ENCODE measurements around the gene FOXN3.

Gene FOXN3

DNA sequence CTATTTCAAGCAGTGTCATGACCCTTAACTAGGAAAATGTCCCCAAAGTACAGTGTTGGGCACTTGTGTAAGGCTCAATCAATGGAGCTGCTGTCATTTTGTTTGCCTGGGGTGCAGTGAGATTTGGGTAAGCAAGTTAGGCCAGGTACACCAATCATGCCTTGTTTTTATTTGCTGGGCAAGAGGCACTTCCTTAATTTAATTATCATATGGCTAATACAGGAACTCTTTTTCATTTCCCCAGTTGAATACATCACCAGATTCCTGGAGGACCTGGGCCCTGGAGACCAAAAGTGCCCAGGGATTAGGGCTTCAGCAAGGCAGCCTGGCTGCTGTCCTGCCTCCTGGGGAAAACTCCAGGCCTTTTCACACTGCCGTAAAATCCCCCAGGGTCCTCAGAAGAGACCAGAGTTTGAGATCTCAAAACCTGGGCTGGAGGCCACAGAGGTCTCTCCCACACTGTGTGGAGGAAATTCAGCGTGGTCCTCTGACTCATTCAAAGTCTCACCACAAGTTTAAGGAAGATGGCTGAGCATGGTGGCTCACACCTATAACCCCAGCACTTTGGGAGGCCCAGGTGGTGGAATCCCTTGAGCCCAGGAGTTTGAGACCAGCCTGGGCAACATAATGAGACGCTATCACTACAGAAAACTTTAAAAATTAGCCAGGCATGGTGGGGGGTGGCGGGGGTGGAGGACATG is 28.4 kb upstream of the FOXN3 start:
- Histone ChIP-seq H3K27ac (ENCODE audit: low read depth, low read length) (peak overlapping the region; percentile 51), H3K4me2 (ENCODE audit: low read length) (no peak overlapping the region), H4K8ac (ENCODE audit: low read depth, low read length) (no peak overlapping the region), H3K4ac (ENCODE audit: low read depth, low read length) (peak overlapping the region; percentile 95), H2AK5ac (ENCODE audit: low read length) (peak overlapping the region; percentile 85), H3K36me3 (ENCODE audit: control insufficient read depth, insufficient read depth, low read length) (no peaks in the 10 kb centered on the region), H2BK15ac (replicated peaks; ENCODE audit: low read depth) (peak overlapping the region; percentile 1), H2BK120ac (ENCODE audit: low read depth, low read length) (peak overlapping the region; percentile 62), H3K56ac (ENCODE audit: low read length) (peak overlapping the region; percentile 38), H4K5ac (ENCODE audit: low read length) (no peak overlapping the region), H3K79me1 (ENCODE audit: low read length) (peaks cover 1% of the 10 kb centered on the region), H3K4me1 (ENCODE audit: control insufficient read depth, low read depth, low read length) (peaks cover 20% of the 10 kb centered on the region), H3K23ac (ENCODE audit: low read length) (no peak overlapping the region), H3K27me3 (ENCODE audit: insufficient read depth, low read length, poor library complexity) (no peaks in the 10 kb centered on the region), H3K4me3 (ENCODE audit: low read length) (no peak overlapping the region), H3K79me2 (ENCODE audit: control insufficient read depth, insufficient read depth, low read length) (no peaks in the 10 kb centered on the region), H2BK5ac (ENCODE audit: low read length) (peak overlapping the region; percentile 42), H3K18ac (ENCODE audit: low read length) (peak overlapping the region; percentile 85), H3K9ac (ENCODE audit: low read length) (no peak overlapping the region)
- DNase-seq, result no peak
- no CpG with 5 or more reads among the region's 4 CpGs for WGBS (ENCODE audit: extremely low coverage, insufficient coverage, low lambda C conversion rate)

DNA sequence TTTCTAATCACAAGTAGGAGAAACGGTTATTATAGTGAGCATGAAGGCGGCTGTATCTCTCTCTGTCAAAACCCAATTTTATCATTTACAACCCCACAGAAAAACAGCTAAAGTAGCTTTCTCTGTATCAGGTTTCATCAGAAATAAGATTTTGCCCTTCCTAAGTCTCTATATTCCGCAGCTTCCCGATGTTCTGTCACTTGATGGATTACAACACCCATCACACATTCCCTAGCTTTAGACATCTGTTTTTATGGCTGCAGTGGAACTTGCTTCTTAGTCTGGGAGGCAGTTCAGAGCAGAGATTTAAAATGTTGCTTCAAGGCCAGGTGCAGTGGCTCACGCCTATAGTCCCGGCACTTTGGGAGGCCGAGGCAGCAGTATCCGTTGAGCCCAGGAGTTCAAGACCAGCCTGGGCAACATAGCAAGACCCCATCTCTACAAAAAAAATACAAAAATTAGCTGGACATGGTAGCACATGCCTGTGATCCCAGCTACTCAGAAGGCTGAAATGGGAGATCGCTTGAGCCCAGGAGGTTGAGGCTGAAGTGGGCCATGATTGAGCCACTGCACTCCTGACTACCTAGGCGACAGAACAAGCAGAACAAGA is 27.6 kb upstream of the FOXN3 start:
- Histone ChIP-seq H3K4me2 (ENCODE audit: low read length) (no peak overlapping the region), H4K8ac (ENCODE audit: low read depth, low read length) (no peak overlapping the region), H3K18ac (ENCODE audit: low read length) (peak overlapping the region; percentile 20), H2AK5ac (ENCODE audit: low read length) (no peak overlapping the region), H3K9ac (ENCODE audit: low read length) (no peak overlapping the region), H3K4me1 (ENCODE audit: control insufficient read depth, low read depth, low read length) (peaks cover 19% of the 10 kb centered on the region), H3K4ac (ENCODE audit: low read depth, low read length) (no peak overlapping the region), H3K23ac (ENCODE audit: low read length) (no peak overlapping the region), H3K36me3 (ENCODE audit: control insufficient read depth, insufficient read depth, low read length) (no peaks in the 10 kb centered on the region), H3K56ac (ENCODE audit: low read length) (no peak overlapping the region), H3K27ac (ENCODE audit: low read depth, low read length) (no peak overlapping the region), H4K5ac (ENCODE audit: low read length) (no peak overlapping the region), H2BK120ac (ENCODE audit: low read depth, low read length) (peak overlapping the region; percentile 62), H3K27me3 (ENCODE audit: insufficient read depth, low read length, poor library complexity) (no peaks in the 10 kb centered on the region), H2BK15ac (replicated peaks; ENCODE audit: low read depth) (no peak overlapping the region), H3K79me1 (ENCODE audit: low read length) (peaks cover 1% of the 10 kb centered on the region), H3K79me2 (ENCODE audit: control insufficient read depth, insufficient read depth, low read length) (no peaks in the 10 kb centered on the region), H2BK5ac (ENCODE audit: low read length) (no peak overlapping the region), H3K4me3 (ENCODE audit: low read length) (no peak overlapping the region)
- DNase-seq, result no peak
- WGBS (ENCODE audit: extremely low coverage, insufficient coverage, low lambda C conversion rate), result no CpG with 5 or more reads among the region's 10 CpGs

DNA sequence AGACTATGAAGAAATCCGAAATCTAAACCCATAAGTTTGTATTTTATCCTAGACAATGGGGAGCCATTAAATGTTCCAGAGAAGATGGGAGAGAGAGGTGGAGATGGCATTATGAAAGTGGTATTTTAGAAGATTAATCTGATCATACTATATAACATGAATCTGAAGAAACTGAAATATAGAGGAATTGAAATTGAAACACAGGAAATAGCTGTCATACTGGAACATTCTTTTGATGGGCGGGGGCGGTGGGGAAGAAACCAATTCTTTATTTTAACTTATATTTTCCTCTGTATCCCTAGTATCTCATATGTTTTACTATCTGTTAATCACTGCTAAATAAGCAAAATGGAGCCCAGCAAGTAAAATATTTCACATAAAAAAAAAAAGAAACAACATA is 27.0 kb upstream of the FOXN3 start:
- Histone ChIP-seq H3K9ac (ENCODE audit: low read length) (no peak overlapping the region), H3K27ac (ENCODE audit: low read depth, low read length) (no peak overlapping the region), H4K8ac (ENCODE audit: low read depth, low read length) (no peak overlapping the region), H3K56ac (ENCODE audit: low read length) (no peak overlapping the region), H3K4me3 (ENCODE audit: low read length) (no peak overlapping the region), H3K23ac (ENCODE audit: low read length) (no peak overlapping the region), H3K79me1 (ENCODE audit: low read length) (peaks cover 1% of the 10 kb centered on the region), H3K4ac (ENCODE audit: low read depth, low read length) (no peak overlapping the region), H3K4me2 (ENCODE audit: low read length) (no peak overlapping the region), H3K27me3 (ENCODE audit: insufficient read depth, low read length, poor library complexity) (no peaks in the 10 kb centered on the region), H2AK5ac (ENCODE audit: low read length) (no peak overlapping the region), H3K18ac (ENCODE audit: low read length) (no peak overlapping the region), H3K4me1 (ENCODE audit: control insufficient read depth, low read depth, low read length) (peaks cover 13% of the 10 kb centered on the region), H3K36me3 (ENCODE audit: control insufficient read depth, insufficient read depth, low read length) (no peaks in the 10 kb centered on the region), H2BK15ac (replicated peaks; ENCODE audit: low read depth) (no peak overlapping the region), H3K79me2 (ENCODE audit: control insufficient read depth, insufficient read depth, low read length) (no peaks in the 10 kb centered on the region), H2BK5ac (ENCODE audit: low read length) (no peak overlapping the region), H4K5ac (ENCODE audit: low read length) (no peak overlapping the region), H2BK120ac (ENCODE audit: low read depth, low read length) (no peak overlapping the region)
- WGBS (ENCODE audit: extremely low coverage, insufficient coverage, low lambda C conversion rate), result no CpG with 5 or more reads among the region's 3 CpGs
- no peak for DNase-seq

DNA sequence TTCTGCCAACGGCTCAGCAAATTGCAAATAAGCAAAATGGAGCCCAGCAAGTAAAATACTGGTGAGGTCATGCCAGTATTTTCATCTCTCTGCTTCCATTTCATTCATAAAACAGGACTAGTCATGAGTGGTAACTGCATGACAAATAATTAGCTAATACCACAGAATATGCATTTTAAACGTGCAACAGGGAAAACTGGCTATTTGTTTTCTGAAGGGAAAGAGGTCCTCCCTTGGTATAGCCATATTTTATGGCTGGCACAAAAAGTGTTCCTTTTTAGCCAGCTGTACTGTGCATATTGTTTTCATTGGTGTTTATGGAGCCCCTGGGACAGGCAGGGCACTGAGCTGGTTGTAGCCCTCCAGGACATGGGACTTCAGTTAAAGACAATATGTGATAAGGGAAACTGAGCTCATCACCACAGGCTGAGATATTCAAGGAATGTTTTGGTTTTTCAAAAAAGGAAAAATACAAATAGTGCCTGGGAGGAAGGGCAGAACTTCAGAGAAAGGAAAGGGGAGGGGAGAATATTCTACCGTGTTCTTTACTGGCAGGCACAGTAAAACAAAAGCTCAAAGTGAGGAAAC is 26.1 kb upstream of the FOXN3 start:
- peak; percentile 72 for DNase-seq
- Histone ChIP-seq H2BK5ac (ENCODE audit: low read length) (no peak overlapping the region), H3K36me3 (ENCODE audit: control insufficient read depth, insufficient read depth, low read length) (no peaks in the 10 kb centered on the region), H3K4me2 (ENCODE audit: low read length) (no peak overlapping the region), H3K56ac (ENCODE audit: low read length) (no peak overlapping the region), H3K79me1 (ENCODE audit: low read length) (peaks cover 1% of the 10 kb centered on the region), H3K18ac (ENCODE audit: low read length) (peak overlapping the region; percentile 82), H3K27ac (ENCODE audit: low read depth, low read length) (peak overlapping the region; percentile 77), H3K9ac (ENCODE audit: low read length) (no peak overlapping the region), H3K27me3 (ENCODE audit: insufficient read depth, low read length, poor library complexity) (no peaks in the 10 kb centered on the region), H3K23ac (ENCODE audit: low read length) (no peak overlapping the region), H2BK120ac (ENCODE audit: low read depth, low read length) (peak overlapping the region; percentile 35), H3K4me3 (ENCODE audit: low read length) (no peak overlapping the region), H3K4me1 (ENCODE audit: control insufficient read depth, low read depth, low read length) (peaks cover 12% of the 10 kb centered on the region), H3K4ac (ENCODE audit: low read depth, low read length) (no peak overlapping the region), H2AK5ac (ENCODE audit: low read length) (no peak overlapping the region), H3K79me2 (ENCODE audit: control insufficient read depth, insufficient read depth, low read length) (no peaks in the 10 kb centered on the region), H2BK15ac (replicated peaks; ENCODE audit: low read depth) (no peak overlapping the region), H4K8ac (ENCODE audit: low read depth, low read length) (no peak overlapping the region), H4K5ac (ENCODE audit: low read length) (no peak overlapping the region)
- WGBS (ENCODE audit: extremely low coverage, insufficient coverage, low lambda C conversion rate), result no CpG with 5 or more reads among the region's 3 CpGs

DNA sequence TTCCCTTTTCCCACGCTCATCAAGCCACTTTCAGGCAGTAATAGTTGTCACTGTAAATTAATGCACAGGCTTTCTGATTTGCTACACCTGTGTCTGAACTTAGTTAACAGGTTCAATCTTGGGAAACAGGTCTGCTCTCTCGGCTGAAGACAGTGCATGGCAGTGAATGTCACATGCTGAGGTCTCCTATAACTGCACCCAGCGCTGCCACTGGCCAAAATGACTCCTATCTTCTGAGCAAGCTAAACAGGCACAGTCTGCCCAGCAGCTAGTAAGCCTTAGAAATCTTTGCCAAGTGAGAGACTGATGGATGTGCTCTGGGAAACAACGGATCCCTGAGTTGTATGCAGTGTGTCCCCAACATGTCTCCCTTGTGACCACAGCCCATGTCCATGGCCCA is 25.2 kb upstream of the FOXN3 start:
- Histone ChIP-seq H3K4me1 (ENCODE audit: control insufficient read depth, low read depth, low read length) (peaks cover 12% of the 10 kb centered on the region), H3K56ac (ENCODE audit: low read length) (peak overlapping the region; percentile 19), H4K8ac (ENCODE audit: low read depth, low read length) (no peak overlapping the region), H2BK120ac (ENCODE audit: low read depth, low read length) (peak overlapping the region; percentile 62), H3K23ac (ENCODE audit: low read length) (no peak overlapping the region), H3K27me3 (ENCODE audit: insufficient read depth, low read length, poor library complexity) (no peaks in the 10 kb centered on the region), H3K4me3 (ENCODE audit: low read length) (no peak overlapping the region), H3K79me2 (ENCODE audit: control insufficient read depth, insufficient read depth, low read length) (no peaks in the 10 kb centered on the region), H3K4ac (ENCODE audit: low read depth, low read length) (peak overlapping the region; percentile 87), H3K79me1 (ENCODE audit: low read length) (peaks cover 1% of the 10 kb centered on the region), H3K4me2 (ENCODE audit: low read length) (no peak overlapping the region), H3K36me3 (ENCODE audit: control insufficient read depth, insufficient read depth, low read length) (no peaks in the 10 kb centered on the region), H4K5ac (ENCODE audit: low read length) (no peak overlapping the region), H2BK5ac (ENCODE audit: low read length) (peak overlapping the region; percentile 4), H2AK5ac (ENCODE audit: low read length) (peak overlapping the region; percentile 8), H3K27ac (ENCODE audit: low read depth, low read length) (peak overlapping the region; percentile 32), H3K18ac (ENCODE audit: low read length) (peak overlapping the region; percentile 33), H3K9ac (ENCODE audit: low read length) (no peak overlapping the region), H2BK15ac (replicated peaks; ENCODE audit: low read depth) (no peak overlapping the region)
- no peak for DNase-seq
- WGBS (ENCODE audit: extremely low coverage, insufficient coverage, low lambda C conversion rate), result no CpG with 5 or more reads among the region's 4 CpGs
